Activated gamma-delta T cell (primary cell): ENCODE results near the gene MLLT3.

Experiments used
- DNase-seq: peaks from one replicate; lab custom pipeline; 2025; lab: John Stamatoyannopoulos, UW

Gene MLLT3

GRCh38 chr9:20512106-20512505, 110.2 kb downstream of the MLLT3 start:
- DNase-seq = no peak

- DNase-seq = no peak
These were observed 110.6 kb downstream of the MLLT3 start for GRCh38 chr9:20511686-20512085.

GRCh38 chr9:20509466-20509865, 112.8 kb downstream of the MLLT3 start:
- no peak for DNase-seq

GRCh38 chr9:20508242-20508641, 114.1 kb downstream of the MLLT3 start:
- DNase-seq = no peak

GRCh38 chr9:20507431-20507830, 114.9 kb downstream of the MLLT3 start:
- no peak for DNase-seq

- no peak for DNase-seq
These were observed 116.0 kb downstream of the MLLT3 start for GRCh38 chr9:20506099-20506900.

GRCh38 chr9:20505574-20505973, 116.7 kb downstream of the MLLT3 start:
- DNase-seq = no peak

GRCh38 chr9:20504930-20505329, 117.4 kb downstream of the MLLT3 start:
- DNase-seq = no peak

GRCh38 chr9:20500101-20500500, 122.2 kb downstream of the MLLT3 start:
- no peak for DNase-seq

GRCh38 chr9:20499013-20499412, 123.3 kb downstream of the MLLT3 start:
- no peak for DNase-seq

- DNase-seq = no peak
These were observed 126.0 kb downstream of the MLLT3 start for GRCh38 chr9:20496328-20496727.

- no peak for DNase-seq
These were observed 127.2 kb downstream of the MLLT3 start for GRCh38 chr9:20495098-20495497.

GRCh38 chr9:20494035-20494434, 128.3 kb downstream of the MLLT3 start:
- no peak for DNase-seq

GRCh38 chr9:20492772-20493171, 129.5 kb downstream of the MLLT3 start:
- DNase-seq = no peak

- no peak for DNase-seq
These were observed 130.7 kb downstream of the MLLT3 start for GRCh38 chr9:20491612-20492011.

GRCh38 chr9:20490246-20490834, 132.0 kb downstream of the MLLT3 start:
- no peak for DNase-seq

- DNase-seq = no peak
These were observed 133.6 kb downstream of the MLLT3 start for GRCh38 chr9:20488691-20489090.

- no peak for DNase-seq
These were observed 135.7 kb downstream of the MLLT3 start for GRCh38 chr9:20486552-20486951.

- DNase-seq = no peak
These were observed 140.9 kb downstream of the MLLT3 start for GRCh38 chr9:20481437-20481836.

GRCh38 chr9:20480249-20480648, 142.1 kb downstream of the MLLT3 start:
- no peak for DNase-seq

- no peak for DNase-seq
These were observed 142.7 kb downstream of the MLLT3 start for GRCh38 chr9:20479419-20480155.

GRCh38 chr9:20478786-20479185, 143.5 kb downstream of the MLLT3 start:
- DNase-seq = no peak
